ENCODE data around the gene SRSF11.

SRSF11 gene

DNA sequence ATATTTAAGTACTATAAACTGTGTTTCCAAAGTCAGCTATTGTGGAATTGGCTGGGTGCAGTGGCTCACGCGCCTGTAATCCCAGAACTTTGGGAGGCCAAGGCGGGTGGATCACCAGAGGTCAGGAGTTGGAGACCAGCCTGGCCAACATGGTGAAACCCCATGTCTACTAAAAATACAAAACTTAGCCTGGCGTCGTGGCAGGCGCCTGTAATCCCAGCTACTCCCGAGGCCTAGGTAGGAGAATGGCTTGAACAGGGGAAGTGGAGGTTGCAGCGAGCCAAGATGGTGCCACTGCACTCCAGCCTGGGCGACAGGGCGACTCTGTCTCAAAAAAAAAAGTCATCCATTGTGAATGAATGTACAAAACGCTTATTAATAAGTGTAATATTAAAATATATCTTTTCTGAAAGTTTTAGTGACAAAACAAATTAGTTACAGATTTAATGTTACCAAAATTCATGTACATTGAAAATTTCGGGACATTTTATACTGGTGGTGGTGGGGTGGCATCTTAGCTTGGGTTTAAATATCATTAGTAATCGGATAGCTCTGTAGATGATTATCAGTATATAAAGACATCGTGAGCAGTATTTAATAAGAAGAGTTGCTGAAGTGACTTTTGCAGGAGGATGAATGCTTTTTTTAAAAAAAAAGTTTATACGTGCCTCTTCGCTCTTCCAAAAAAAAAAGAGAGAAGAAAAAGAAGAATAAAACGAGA, 503 bp upstream of the SRSF11 start:
- DNase-seq (ENCODE audit: low read depth in 2 of 2) = no peak

DNA sequence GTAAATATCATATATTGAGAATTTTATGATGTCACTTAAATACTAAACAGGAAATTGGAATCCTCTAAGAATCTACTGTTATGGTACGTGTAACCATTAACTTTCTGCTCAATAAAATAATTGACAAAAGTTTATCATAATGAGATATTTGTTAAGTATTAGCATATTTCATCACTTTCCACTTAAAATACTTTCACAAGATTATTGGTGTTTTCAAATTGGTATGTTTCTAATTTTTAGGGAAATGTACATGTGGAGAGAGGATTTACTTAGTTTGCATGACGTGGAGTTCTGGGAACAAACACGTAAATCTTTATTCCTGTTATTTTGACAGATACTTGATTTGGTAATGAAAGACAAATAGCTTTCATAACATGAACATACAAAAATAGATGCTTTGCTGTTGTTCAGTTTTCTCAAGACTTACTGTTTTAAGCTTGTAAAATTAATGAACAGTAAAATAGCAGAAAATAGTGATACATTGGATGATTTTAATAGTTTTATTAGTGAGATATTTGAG, 1.6 kb downstream of the SRSF11 start:
- no peak for DNase-seq (ENCODE audit: low read depth in 2 of 2)

DNA sequence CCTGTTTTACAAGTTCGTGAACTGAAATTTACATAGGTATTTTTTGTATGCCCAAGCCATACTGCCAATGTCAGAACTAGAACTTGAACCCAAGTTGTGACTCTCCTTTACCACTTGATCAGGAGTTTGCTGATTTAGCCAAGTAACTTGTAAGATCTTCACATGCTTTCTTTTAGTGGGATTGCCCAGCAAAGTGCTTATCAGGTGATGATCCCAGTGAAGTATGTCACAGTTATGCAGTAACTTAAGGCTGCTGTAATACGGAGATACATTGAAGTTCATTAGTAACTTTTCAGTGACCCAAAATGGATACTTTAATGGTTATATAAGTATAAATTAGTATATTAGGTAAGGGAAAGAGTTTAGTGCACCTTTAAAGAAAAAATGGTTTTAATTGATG, 3.8 kb downstream of the SRSF11 start:
- no peak for DNase-seq (ENCODE audit: low read depth in 2 of 2)

DNA sequence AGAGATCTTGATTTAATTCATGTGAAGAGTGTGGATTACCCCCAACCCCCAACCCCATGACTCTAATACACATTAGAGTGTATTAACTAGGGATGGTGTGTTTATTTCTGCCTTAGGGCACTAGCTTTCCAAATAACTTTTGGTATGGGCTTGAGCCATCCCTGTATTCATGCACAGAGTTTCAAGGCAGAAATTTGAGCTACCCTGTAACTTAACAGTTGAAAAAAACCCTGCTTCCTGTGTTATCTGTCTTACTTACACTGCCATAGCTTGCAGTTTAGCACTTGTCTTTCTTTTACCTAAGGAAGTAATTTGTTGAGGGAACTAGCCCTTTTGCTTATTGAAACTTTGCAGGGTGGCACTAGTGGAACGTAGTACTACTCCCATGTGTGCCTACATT, 6.3 kb downstream of the SRSF11 start:
- no peak for DNase-seq (ENCODE audit: low read depth in 2 of 2)

DNA sequence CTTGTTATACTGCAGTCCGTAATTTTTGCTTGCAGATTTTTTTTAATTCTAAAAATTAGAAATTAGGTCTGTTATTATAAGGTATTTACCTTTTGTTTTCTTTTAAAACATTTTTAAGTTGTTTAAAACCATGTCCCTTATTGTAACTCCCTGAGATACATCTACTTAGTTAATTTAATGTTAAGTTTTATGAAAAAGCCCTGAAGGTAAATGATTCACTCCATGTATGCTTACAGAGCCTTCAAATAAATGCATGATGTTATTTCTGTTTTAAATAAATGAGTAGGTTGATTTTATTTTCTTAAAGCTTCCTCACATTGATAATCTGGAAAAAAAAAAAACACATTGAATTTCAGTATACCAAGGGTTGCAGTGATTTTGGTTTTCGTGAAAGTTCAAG, 7.5 kb downstream of the SRSF11 start:
- no peak for DNase-seq (ENCODE audit: low read depth in 2 of 2)

DNA sequence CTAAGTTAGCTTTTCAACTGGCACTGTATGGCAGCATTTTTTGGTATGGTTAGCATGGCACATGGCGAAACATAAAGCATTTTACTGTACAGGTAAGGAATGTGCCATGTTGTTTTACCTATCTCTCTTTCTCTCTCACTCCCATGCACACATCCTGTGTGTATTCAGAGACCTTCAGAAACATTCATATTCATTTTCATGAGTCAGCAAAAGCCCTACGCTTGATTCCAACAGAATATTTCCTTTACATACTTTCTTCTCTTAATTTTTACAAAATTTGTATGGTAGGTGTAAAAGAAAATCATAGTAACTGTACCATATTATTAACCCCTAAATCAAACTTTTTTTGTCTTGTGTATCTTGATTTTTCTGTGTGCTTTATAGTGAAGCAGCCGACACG, 10.3 kb downstream of the SRSF11 start:
- DNase-seq (ENCODE audit: low read depth in 2 of 2) = no peak

DNA sequence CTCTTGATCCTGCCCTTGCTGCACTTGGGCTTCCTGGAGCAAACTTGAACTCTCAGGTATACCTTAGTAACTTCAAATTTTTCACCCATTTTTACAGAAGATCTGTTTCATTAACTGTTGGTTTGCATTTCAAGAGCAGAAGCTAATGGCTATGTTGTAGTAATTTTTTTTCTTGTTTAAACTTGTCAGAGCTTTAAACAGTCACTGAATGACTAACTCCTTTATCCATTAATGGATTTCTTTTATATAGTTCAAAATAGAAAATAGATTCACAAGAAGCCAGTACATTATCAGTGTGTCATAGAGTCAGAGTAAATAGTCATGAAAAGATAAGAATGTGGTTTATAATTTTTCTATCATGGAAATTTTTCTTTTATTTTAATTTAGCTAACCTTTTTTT, 13.6 kb downstream of the SRSF11 start:
- DNase-seq (ENCODE audit: low read depth in 2 of 2) = no peak

DNA sequence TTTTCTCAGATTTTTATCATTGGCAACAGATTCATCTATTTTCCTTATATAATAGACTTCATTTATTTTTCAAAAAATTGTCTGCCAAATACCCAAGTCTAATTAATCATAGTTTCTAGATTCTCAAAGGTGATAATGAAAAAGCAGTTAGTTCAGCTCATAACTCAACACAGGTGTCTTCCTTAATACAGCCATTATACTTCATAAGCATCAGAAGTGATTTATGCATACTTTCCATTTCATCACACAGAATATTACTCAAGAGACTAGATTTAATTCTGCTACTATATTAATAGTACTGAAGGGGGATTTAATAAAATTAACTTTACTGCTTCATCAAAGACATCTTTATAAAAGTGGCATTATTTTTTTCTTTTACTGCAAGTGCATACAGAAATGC, 18.8 kb downstream of the SRSF11 start:
- DNase-seq (ENCODE audit: low read depth in 2 of 2) = no peak

DNA sequence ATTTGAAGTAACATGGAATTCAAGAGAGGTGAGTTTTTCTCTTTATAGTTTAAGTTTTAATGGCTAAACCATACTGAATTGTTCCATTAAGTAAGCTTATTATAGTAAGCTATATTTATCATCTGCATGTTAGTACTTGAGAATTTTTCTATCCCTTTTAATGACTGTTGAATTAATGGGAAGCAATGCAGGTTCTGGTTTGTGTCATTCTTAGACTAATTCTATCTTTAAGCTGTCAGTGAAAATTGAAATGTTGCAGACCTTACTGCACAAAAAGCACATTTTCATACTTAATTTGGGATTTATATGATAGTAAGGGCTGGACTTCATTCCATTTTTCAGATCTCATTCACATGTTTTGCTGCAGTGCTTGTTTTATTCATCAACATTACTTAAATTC, 25.9 kb downstream of the SRSF11 start:
- no peak for DNase-seq (ENCODE audit: low read depth in 2 of 2)

DNA sequence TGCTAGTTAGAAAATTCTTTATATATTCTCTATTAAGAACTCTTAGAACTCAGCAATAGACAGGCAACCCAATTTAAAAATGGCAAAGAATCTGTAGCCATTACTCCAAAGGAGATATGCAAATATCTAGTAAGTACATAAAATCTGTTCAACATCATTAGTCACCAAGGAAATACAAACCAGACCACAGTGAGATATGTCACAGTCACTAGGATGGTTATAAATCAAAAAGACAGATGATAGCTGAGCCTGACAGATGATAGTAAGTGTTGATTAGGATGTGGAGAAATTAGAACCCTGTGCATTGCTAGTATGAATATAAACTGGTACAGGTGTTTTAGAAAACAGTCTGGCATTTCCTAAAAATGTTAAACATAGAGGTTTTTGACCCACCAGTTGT, 26.6 kb downstream of the SRSF11 start:
- no peak for DNase-seq (ENCODE audit: low read depth in 2 of 2)

DNA sequence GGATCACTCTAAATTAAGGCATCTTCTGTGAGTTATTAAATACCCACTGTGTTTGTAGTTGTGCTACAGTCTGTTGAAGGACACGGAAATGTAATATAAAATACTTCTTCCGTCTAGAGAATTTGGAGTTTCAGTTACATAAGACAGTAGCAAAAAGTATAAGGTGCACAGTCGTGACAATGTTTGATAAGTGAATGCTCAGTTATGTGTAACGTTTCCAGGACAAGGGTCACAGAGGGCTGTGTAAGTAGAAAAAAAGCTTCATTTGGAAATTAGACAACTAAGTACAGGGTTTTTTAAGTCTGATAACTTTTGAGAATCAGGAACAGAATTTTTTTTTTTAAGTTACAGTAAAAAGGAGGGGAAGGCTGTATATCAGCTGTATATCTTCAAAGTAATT, 27.5 kb downstream of the SRSF11 start:
- DNase-seq (ENCODE audit: low read depth in 2 of 2) = no peak

DNA sequence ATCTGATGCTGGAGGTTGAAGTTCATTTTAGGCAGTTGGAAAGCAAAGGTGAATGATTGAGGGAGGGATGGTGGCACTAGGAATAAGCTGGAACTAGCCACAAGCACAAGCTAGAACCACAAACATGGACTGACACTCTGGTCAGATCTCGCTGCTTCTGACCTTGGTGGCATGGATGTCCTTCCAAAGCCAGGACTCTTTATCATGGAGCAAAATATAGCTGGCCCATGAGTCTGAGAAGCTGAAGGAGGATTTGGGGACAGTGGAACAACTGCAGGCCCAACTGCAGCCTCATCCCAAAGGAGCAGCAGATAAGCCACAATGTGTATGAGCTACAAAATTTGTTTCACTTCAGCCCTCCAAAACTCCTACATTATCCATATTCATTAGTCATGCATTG, 35.5 kb downstream of the SRSF11 start:
- DNase-seq (ENCODE audit: low read depth in 2 of 2) = no peak

DNA sequence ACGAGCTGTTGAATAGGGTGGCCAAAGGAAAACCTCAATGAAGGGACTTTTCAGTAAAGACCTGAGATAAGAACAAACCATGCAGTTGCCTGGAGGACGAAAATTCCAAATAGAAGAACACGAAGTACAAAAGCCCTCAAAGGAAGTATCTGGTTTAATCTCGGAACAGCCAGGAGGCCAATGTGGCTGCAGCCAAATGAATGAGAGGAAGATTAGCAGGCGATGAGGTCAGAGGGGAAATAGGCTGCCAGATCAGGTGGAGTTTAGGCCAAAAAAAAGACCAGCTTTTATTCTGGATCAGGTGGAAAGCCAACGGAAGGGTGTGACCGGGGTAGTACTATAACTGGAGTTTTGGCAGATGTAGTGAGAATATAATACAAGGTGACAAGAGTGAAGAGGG, 43.7 kb downstream of the SRSF11 start:
- DNase-seq (ENCODE audit: low read depth in 2 of 2) = no peak

DNA sequence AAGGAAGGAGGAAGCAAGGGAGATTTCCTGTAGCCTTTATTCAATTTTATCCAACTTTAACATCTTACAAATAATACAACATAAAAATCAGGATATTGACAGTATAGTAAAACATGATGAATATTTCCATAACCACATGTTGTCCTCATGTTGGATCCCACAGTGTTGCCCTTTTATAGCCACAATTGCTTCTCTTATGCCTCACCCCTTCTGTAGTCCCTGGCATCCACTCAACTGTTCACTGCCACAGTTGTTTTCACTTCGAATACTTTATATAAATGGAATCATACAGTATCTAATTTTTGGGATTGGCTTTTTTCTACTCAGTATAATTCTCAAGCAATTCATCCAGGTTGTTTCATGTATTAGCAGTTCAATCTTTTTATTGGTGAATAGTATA, 44.8 kb downstream of the SRSF11 start:
- no peak for DNase-seq (ENCODE audit: low read depth in 2 of 2)

DNA sequence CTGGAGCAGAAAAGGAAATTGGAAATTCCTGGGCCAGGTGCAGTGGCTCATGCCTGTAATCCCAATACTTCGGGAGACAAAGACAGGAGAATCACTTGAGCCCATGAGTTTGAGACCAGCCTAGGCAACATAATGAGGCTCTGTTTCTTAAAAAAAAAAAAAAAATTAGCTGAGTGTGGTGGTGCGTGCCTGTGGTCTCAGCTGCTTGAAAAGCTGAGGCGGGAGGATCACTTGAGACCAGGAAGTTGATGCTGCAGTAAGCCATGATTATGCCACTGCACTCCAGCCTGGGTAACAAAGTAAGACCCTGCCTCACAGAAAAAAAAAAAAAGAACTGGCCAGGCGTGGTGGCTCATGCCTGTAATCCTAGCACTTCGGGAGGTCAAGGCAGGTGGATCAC, 56.7 kb downstream of the SRSF11 start:
- no peak for DNase-seq (ENCODE audit: low read depth in 2 of 2)

DNA sequence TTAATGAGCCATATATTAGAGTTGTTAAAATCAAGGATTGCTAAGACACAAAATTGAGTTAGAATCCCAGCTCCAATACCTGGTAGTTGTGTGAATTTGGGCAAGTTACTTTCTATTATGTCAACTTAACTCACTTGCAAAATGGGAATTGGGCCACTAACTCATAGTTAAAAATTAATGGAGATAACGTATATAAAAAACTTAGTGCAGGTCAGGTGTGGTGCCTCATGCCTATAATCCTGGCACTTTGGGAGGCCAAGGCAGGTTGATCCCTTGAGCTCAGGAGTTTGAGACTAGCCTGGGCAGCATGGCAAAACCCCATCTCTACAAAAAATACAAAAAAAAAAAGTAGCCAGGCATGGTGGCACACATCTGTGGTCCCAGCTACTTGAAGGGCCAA, 57.5 kb downstream of the SRSF11 start:
- DNase-seq (ENCODE audit: low read depth in 2 of 2) = no peak

DNA sequence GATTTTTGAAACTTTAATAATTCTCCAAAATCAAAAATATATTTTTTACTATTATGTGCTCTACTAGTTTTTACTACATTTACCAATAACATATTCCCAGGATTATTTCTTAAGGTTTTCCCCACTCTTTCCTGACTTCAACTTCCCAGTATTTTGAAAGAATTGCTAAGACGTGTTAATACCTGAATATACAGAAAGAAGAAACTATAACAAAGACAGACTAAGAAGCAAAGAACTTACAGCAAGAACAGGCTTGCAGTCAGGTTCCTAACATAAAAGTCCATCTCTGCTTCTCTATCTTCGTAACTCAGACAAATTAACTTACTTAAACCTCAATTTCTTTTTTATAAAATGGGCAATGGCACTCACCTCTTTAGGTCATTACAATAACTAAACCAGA, 63.2 kb downstream of the SRSF11 start:
- DNase-seq (ENCODE audit: low read depth in 2 of 2) = no peak

DNA sequence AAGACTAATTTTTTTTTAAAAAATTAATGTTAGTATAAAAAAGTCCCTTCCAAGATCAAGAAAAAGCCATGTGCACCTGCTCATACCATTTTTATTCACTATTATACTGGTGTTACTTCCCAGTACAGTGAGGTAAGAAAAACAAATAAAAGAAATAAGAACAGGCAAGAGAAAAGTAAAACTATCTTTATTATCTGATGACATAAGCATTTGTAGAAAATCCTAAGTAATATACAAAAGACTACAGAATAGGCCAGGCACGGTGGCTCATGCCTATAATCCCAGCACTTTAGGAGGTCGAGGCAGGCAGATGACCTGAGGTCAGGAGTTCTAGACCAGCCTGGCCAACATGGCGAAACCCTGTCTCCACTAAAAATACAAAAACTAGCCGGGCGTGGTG, 65.3 kb downstream of the SRSF11 start:
- no peak for DNase-seq (ENCODE audit: low read depth in 2 of 2)

DNA sequence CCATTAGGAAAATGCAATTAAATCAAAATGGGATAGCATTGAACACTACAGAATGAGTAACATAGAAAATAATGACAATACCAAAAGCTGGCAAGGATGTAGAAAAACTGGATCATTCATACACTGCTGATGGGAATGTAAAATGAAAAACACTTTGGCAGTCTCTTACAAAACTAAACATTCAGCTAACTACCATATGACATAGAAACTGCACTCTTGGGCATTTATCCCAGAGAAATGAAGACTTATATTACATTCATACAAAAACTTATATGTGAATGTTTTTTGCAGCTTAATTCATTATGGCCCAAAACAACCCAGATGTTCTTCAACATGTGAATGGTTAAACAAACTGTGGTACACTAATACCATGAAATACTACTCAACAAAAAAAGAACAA, 67.0 kb downstream of the SRSF11 start:
- no peak for DNase-seq (ENCODE audit: low read depth in 2 of 2)

DNA sequence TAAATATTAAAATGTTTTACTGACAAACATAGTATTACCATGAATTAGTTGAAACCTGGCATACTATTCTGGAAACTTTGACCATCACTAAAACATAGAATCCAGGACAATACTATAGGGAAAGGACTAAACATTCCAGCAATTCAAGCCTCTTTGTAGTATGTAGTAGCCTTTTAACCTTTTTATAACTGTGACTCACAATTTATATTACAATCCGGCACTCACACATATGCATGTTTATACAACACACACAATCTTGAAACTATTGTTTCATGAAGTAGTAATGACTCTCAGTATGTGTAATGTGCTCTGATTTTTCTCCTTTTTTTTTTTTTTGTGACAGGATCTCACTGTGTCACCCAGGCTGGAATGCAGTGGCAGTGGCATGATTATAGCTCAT, 69.0 kb downstream of the SRSF11 start:
- DNase-seq (ENCODE audit: low read depth in 2 of 2) = no peak

DNA sequence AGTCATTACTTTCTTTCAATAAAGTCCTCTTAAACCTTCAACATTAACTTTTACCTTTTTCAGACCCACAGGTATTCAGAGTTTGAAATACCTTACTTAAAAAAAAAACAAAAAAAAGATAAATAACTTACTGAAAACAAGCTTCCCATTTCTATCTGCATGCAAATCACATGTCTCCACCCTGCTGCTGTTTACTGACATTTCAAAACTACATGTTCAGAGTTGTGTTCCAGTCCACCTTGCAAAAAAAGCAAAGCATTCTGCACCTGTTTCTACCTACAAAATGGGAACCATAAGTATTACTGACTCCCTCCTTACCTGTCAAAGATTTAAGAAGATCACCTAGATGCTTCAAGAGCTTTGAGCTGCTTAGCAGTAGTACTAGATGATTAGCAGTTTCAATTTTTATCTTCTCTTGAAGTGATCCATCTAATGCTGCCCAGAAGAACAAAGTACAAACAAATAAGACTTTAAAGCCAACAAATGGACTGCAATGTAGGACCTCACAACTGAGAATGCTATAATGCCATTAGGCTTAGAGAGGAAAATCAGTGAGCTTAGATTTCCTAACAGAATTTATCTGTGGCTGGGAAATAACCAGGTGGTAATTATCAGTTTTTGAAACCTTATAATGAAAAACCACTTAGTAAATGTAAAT, 72.1 kb downstream of the SRSF11 start:
- no peak for DNase-seq (ENCODE audit: low read depth in 2 of 2)

DNA sequence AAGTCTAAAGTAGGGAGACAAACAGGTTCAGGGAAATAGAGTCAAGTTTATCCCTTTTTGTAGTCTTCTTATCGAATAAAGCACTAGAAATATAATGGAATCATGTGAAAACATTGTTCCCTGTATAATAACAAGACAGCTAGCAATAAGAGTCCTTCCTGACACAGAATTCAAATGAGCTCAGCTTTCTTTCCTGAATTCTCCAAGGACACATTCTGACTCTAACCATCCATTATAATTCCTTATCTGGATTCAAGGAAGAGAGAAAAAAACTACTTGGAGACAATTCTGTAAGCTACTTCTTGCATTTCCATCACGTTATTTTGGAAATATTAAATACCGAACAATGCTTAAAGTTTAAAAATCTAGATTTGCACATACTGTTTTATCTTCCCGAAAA, 74.6 kb downstream of the SRSF11 start:
- no peak for DNase-seq (ENCODE audit: low read depth in 2 of 2)

DNA sequence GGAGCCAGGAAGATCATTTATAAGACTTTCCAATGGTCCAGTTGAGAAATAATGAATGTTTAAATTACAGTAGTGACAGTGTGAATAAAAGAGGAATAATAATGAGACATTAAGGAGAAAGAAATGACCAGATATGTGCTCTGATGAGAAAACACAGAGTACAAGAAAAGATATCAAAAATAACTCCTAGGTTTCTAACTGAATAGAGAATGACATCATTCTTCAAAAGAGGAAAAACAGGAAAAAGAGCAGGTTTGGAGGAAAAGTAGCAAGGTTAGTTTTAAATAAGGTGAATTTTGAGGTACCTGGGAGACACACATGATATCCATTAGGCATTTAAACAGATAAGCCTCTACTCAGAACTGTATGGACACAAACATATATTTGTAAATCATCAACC, 78.3 kb downstream of the SRSF11 start:
- DNase-seq (ENCODE audit: low read depth in 2 of 2) = no peak
